ENCODE data around the gene BTBD9.
A peak's percentile ranks its signal among the peaks of the same experiment; 100 is the strongest.

DNA sequence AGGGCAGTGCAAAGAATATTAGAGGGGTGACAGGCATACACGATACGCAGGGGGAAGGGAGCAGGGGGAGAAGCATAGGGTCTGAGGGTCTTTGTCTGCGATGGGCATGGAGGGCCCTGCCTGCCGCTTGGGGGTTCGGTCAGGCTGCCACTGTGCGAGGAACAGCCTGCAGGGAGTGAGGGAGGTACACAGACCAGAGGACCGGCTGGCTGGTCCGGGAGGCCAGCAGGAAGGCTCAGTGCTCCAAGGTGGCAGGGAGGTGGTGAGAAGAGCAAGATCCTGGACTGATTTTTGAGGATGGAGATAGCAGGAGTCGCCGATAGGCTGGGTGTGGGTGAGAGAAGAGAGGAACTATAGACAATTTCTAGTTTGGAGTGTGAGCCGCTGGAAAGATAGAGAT lies 481.8 kb downstream of the BTBD9 start:
- no peak for TF ChIP-seq CTCF (IDR thresholded peaks at IDR 0.05 in 8 of 11, conservative IDR thresholded peaks at IDR 0.05 in 3 of 11)
- no peak for TF ChIP-seq POLR2A (IDR thresholded peaks at IDR 0.05)
- TF ChIP-seq POLR2AphosphoS5 (IDR thresholded peaks at IDR 0.05), result peak in 1 of 3 donors; percentile 67
